HepG2 (cell line): Measurements from ENCODE around the gene SPECC1L. TPM values are rescaled to one million over a fixed set of nuclear protein-coding genes. Genes with fewer than 3 reads are reported as not detected.

ENCODE experiments used
- ATF7 ChIP-seq, 2 experiments: fragments of 450-650 bp in 1 of 2; sonication (generic) in 1 of 2; formaldehyde crosslinking in 1 of 2; IDR thresholded peaks; 2 replicates each; pipeline versions ENCODE4 v1.4.0 to v1.6.1; 2016 to 2020; ENCODE audit warnings: antibody characterized with exemption in 1 of 2, mild to moderate bottlenecking in 1 of 2, missing genetic modification reagents in 1 of 2
- CCDC6 ChIP-seq: sonication (generic); formaldehyde crosslinking; IDR thresholded peaks from 2 replicates; pipeline ENCODE4 v1.8.1; 2022; ENCODE audit warnings: mild to moderate bottlenecking, missing genetic modification reagents, moderate library complexity
- MZF1 ChIP-seq: sonication (generic); formaldehyde crosslinking; IDR thresholded peaks from 2 replicates; pipeline ENCODE4 v1.8.1; 2023; ENCODE audit warnings: mild to moderate bottlenecking, missing genetic modification reagents, borderline replicate concordance
- NFE2L1 ChIP-seq: sonication (generic); formaldehyde crosslinking; IDR thresholded peaks from 2 replicates; pipeline ENCODE4 v1.4.0; 2020; ENCODE audit warnings: missing genetic modification reagents, mild to moderate bottlenecking, borderline replicate concordance
- NFIB ChIP-seq: sonication (generic); formaldehyde crosslinking; IDR thresholded peaks from 2 replicates; pipeline ENCODE4 v1.9.0; 2021; ENCODE audit warnings: missing genetic modification reagents, mild to moderate bottlenecking, borderline replicate concordance
- NFKBIZ ChIP-seq: IDR thresholded peaks from 2 replicates; pipeline ENCODE4 v1.6.1; 2018; ENCODE audit warnings: missing genetic modification reagents, missing compliant biosample characterization
- NR2F1 ChIP-seq, 2 experiments: fragments of 450-650 bp in 1 of 2; formaldehyde crosslinking in 1 of 2; IDR thresholded peaks; 2 replicates each; pipeline versions ENCODE4 v1.5.0 to v1.6.1; 2016 to 2020; ENCODE audit warnings: mild to moderate bottlenecking in 1 of 2, missing compliant biosample characterization in 1 of 2, missing genetic modification reagents in 1 of 2, moderate library complexity in 1 of 2
- RNF2 ChIP-seq: fragments of 450-650 bp; conservative IDR thresholded peaks from 2 replicates; pipeline ENCODE4 v1.6.1; 2016; ENCODE audit warnings: low read depth
- SOX5 ChIP-seq: IDR thresholded peaks from 2 replicates; pipeline ENCODE4 v1.6.1; 2016; ENCODE audit warnings: borderline replicate concordance
- XBP1 ChIP-seq: sonication (generic); formaldehyde crosslinking; IDR thresholded peaks from 2 replicates; pipeline ENCODE4 v1.5.0; 2020; ENCODE audit warnings: missing genetic modification reagents
- ZBTB37 ChIP-seq: sonication (generic); formaldehyde crosslinking; IDR thresholded peaks from 2 replicates; pipeline ENCODE4 v1.4.0; 2020; ENCODE audit warnings: mild to moderate bottlenecking, missing genetic modification reagents
- ZBTB7A ChIP-seq: sonication (generic); formaldehyde crosslinking; IDR thresholded peaks from 2 replicates; pipeline ENCODE4 v1.8.0; 2022; ENCODE audit warnings: mild to moderate bottlenecking, missing genetic modification reagents
- ZBTB7B ChIP-seq: sonication (generic); formaldehyde crosslinking; IDR thresholded peaks from 2 replicates; pipeline ENCODE4 v1.4.0; 2020; ENCODE audit warnings: missing genetic modification reagents
- ZFP91 ChIP-seq: sonication (generic); formaldehyde crosslinking; IDR thresholded peaks from 2 replicates; pipeline ENCODE4 v1.9.0; 2022; ENCODE audit warnings: missing genetic modification reagents, mild to moderate bottlenecking, borderline replicate concordance
- ZNF558 ChIP-seq: sonication (generic); formaldehyde crosslinking; IDR thresholded peaks from 2 replicates; pipeline ENCODE4 v1.9.0; 2022; ENCODE audit warnings: mild to moderate bottlenecking, missing genetic modification reagents, borderline replicate concordance
- ZNF781 ChIP-seq: sonication (generic); formaldehyde crosslinking; IDR thresholded peaks from 2 replicates; pipeline ENCODE4 v1.5.1; 2020; ENCODE audit warnings: borderline replicate concordance, mild to moderate bottlenecking, missing genetic modification reagents; ENCODE audit errors: not compliant biosample characterization
- ZNF878 ChIP-seq: sonication (generic); formaldehyde crosslinking; IDR thresholded peaks from 2 replicates; pipeline ENCODE4 v1.8.1; 2023; ENCODE audit warnings: mild to moderate bottlenecking, missing genetic modification reagents, moderate library complexity
- ZUFSP ChIP-seq: sonication (generic); formaldehyde crosslinking; IDR thresholded peaks from 2 replicates; pipeline ENCODE4 v1.9.0; 2021; ENCODE audit warnings: missing genetic modification reagents, mild to moderate bottlenecking, borderline replicate concordance
- polyA plus RNA-seq, 8 experiments: library from polyadenylated mRNA; depleted of rRNA in 3 of 8; stranded (reverse) in 7 of 8; unstranded in 1 of 8; fragments of >200 nt; fragmentation: Illumina TruSeq in 4 of 8; extraction: Trizol in 4 of 8; gene quantifications; 2 replicates each; pipeline versions ENCODE4 v1.2.1 to v1.2.3, GENCODE V29; 2011 to 2016; ENCODE audit warnings: low read depth in 4 of 8, missing spikeins in 1 of 8, mixed read lengths in 1 of 8; ENCODE audit not compliant: insufficient read depth in 1 of 8
- total RNA-seq, 5 experiments: library from RNA; depleted of rRNA; stranded (reverse); fragments of >200 nt; fragmentation: Illumina TruSeq; extraction: Trizol; gene quantifications; 2 replicates each; pipeline ENCODE4 v1.2.3, GENCODE V29; 2016; ENCODE audit warnings: low read depth in 1 of 5
- TF ChIP-seq, protein P1 (sequence below): IDR thresholded peaks from 2 replicates; pipeline ENCODE4 v1.6.1; 2016
- TF ChIP-seq, protein P2 (sequence below): sonication (generic); formaldehyde crosslinking; IDR thresholded peaks from 2 replicates; pipeline ENCODE4 v1.4.0; 2020; ENCODE audit warnings: missing genetic modification reagents, low read depth, mild to moderate bottlenecking, borderline replicate concordance
- TF ChIP-seq, protein P3 (sequence below): sonication (generic); formaldehyde crosslinking; IDR thresholded peaks from 2 replicates; pipeline ENCODE4 v1.4.0; 2020; ENCODE audit warnings: mild to moderate bottlenecking, missing genetic modification reagents

The SPECC1L gene
- total and polyA plus RNA-seq, 2 of the 13 experiments (the other 11 are each of a cell fraction or from before 2014, with no cell fraction given): 14.1 to 30.3 TPM

- TF ChIP-seq NR2F1 (CRISPR knock-in tag; IDR thresholded peaks at IDR 0.05): peak; percentile 56 to 74; a peak in 2 of 4 replicates
- TF ChIP-seq, protein P1, sequence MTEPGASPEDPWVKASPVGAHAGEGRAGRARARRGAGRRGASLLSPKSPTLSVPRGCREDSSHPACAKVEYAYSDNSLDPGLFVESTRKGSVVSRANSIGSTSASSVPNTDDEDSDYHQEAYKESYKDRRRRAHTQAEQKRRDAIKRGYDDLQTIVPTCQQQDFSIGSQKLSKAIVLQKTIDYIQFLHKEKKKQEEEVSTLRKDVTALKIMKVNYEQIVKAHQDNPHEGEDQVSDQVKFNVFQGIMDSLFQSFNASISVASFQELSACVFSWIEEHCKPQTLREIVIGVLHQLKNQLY (CRISPR knock-in tag): no peak
- TF ChIP-seq ZBTB37 (CRISPR knock-in tag): no peak
- TF ChIP-seq ATF7 (IDR thresholded peaks at IDR 0.05): no peak
- no peak for TF ChIP-seq ATF7 (CRISPR knock-in tag; IDR thresholded peaks at IDR 0.05)
- no peak; the same call in 1 of the 2 replicates for TF ChIP-seq ZBTB7A
- TF ChIP-seq, protein P2, sequence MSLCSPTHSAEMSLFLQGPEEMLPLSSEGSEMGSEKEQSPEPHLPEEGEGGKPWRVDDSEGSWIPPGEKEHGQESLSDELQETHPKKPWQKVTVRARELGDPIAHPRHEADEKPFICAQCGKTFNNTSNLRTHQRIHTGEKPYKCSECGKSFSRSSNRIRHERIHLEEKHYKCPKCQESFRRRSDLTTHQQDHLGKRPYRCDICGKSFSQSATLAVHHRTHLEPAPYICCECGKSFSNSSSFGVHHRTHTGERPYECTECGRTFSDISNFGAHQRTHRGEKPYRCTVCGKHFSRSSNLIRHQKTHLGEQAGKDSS (CRISPR knock-in tag): no peak
- peak; percentile 57; the same call in 1 of the 2 replicates for TF ChIP-seq ZBTB7B (CRISPR knock-in tag)
- no peak for TF ChIP-seq NFE2L1 (CRISPR knock-in tag)
- TF ChIP-seq ZNF878 (CRISPR knock-in tag): no peak
- no peak for TF ChIP-seq NFIB (CRISPR knock-in tag)
- no peak for TF ChIP-seq MZF1 (CRISPR knock-in tag)
- no peak for TF ChIP-seq XBP1 (CRISPR knock-in tag)
- TF ChIP-seq, protein P3, sequence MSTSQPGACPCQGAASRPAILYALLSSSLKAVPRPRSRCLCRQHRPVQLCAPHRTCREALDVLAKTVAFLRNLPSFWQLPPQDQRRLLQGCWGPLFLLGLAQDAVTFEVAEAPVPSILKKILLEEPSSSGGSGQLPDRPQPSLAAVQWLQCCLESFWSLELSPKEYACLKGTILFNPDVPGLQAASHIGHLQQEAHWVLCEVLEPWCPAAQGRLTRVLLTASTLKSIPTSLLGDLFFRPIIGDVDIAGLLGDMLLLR (CRISPR knock-in tag): no peak
- TF ChIP-seq SOX5: peak; percentile 90
- no peak for TF ChIP-seq RNF2
- no peak for TF ChIP-seq ZNF558 (CRISPR knock-in tag)
- TF ChIP-seq ZFP91 (CRISPR knock-in tag): peak; percentile 31; the same call in 1 of the 2 replicates
- no peak for TF ChIP-seq NFKBIZ (CRISPR knock-in tag)
- no peak for TF ChIP-seq ZNF781 (CRISPR knock-in tag)
- TF ChIP-seq ZUFSP (CRISPR knock-in tag): no peak
- no peak; the same call in 1 of the 2 replicates for TF ChIP-seq CCDC6
Measured at GRCh38 chr22:24420072-24420976, 149.7 kb downstream of the SPECC1L start (continued).
